HG02852 (cell line): Measurements from ENCODE around the gene CRTC1.
"Not testable (repeated sequence)": the region's sequence is repeated elsewhere in the genome, so short reads cannot be mapped to it uniquely, and the experiment has no call there.

ENCODE experiments used
- ATAC-seq: cut with Tn5 transposase; IDR thresholded peaks from one replicate; pipeline ENCODE4 v1.9.1; 2021; ENCODE audit warnings: mild to moderate bottlenecking, moderate library complexity; ENCODE audit not compliant: unreplicated experiment

CRTC1 gene

DNA sequence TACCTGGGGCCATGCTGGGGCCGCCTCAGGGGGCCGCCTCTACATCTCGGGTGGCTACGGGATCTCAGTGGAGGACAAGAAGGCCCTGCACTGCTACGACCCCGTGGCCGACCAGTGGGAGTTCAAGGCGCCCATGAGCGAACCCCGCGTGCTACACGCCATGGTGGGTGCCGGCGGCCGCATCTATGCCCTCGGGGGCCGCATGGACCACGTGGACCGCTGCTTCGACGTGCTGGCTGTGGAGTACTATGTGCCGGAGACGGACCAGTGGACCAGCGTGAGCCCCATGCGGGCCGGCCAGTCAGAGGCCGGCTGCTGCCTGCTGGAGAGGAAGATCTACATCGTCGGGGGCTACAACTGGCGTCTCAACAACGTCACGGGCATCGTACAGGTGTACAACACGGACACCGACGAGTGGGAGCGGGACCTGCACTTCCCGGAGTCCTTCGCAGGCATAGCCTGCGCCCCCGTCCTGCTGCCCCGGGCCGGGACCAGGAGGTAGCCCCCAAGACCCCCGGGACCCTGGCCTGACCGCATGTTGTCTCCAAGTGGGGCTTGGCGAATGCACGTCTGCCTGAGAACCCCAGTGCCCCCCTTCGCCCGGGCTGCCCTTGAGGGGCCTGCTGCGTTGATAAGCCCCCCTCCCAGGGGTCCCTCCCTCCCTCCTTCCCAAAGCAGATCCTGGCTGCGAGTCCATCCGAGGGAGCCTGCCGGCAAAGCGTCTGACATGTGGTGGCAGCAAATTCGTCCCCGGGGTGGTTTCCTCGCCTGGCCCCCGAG is 14.5 kb upstream of the CRTC1 start:
- ATAC-seq: no peak

GRCh38 chr19:18669524-18669817 is 14.0 kb upstream of the CRTC1 start:
- ATAC-seq: no peak

- no peak for ATAC-seq
Measured at GRCh38 chr19:18669883-18670282, 13.6 kb upstream of the CRTC1 start.

DNA sequence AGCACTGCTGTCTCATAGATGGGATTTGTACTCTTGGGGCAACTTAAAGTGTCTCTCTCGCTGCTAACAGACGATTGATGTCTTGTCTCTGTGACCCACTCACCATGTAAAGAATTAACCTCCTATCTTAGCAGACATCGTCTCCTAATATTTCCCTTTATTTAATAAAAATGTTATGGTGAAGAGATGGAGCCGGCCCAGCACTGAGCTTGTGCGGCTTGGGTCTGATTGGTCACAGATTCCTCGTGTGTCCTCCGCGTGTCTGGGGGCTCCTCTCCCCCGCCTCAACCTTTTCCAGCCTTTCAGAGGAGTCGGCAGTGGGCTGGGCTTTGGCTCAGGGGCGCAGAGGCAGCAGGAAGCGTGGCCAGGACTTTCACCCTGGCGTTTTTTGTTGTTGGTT is 13.2 kb upstream of the CRTC1 start:
- no peak for ATAC-seq

DNA sequence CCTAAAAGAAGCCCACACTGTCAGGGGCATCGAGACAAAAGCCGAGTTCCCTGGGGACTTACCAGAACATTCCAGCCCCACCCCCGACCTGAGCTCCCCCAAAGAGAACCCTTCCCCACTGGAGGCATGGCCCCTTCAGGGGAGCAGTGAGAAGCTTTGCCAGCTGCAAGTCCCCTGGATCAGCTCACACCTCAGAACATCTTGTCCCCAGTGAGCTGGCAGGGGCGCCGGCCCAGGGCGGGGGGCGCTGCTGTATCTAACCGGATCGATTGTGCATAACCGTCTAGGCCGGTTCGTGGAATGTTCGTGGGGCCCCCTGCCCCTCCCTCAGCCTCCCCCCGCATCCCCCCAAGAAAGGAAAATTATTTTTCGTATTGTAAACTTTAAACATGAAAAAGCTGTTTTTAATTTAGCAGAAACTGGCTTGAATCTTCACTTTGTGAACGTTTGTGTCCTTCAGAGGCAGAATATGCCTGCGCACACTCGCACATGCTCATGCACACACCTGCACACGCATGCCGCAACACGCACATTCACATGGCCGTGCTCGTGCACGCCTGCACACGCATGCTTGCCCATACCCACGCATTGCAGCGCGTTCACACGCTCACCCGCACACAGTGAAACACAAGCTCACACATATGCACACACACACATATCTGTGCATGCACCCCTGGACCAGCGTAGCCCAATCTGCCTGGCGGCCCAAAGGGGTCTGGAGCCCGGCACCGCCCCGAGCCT is 12.0 kb upstream of the CRTC1 start:
- ATAC-seq: no peak

- ATAC-seq: no peak
Measured at GRCh38 chr19:18672044-18672451, 11.4 kb upstream of the CRTC1 start.

- no peak for ATAC-seq
Measured at GRCh38 chr19:18672606-18673337, 10.7 kb upstream of the CRTC1 start.

DNA sequence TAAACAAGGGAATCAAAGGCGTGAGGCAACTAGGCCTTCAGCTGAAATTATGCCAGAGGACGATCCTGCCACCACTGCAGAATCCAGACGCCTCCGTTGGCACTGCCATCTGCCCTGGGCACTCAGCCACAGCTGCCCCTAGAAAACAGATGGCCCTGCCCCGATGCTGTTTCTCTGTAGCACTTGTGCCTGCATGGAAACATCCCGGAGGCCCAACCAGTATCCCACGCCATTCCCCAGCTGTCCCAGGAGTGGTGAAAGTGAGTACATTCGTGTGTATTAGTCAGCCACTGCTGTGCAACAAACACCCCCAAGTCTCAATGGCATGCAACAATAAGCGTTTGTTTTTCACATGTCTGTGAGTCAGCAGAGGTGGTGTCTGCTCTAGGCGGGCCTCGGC is 8.9 kb upstream of the CRTC1 start:
- no peak for ATAC-seq

GRCh38 chr19:18675779-18676178 is 7.7 kb upstream of the CRTC1 start:
- no peak for ATAC-seq

DNA sequence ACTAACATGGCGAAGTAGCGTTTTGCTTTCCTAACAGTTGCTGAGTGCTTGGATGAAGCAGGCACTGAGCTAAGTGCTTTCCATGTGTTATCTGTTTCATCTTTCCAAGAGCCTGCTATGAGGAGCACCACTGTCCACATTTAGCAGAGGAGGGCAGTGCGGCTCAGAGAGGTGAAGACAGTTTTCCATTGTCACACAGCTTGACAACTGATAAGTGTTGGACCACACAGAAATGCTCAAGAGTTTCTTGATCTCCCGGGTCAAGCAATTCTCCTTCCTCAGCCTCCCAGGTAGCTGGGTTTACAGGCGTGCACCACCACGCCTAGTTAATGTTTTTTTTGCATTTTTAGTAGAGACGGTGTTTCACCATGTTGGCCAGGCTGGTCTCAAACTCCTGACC is 6.8 kb upstream of the CRTC1 start:
- no peak for ATAC-seq

GRCh38 chr19:18677156-18677555 is 6.3 kb upstream of the CRTC1 start:
- no peak for ATAC-seq

DNA sequence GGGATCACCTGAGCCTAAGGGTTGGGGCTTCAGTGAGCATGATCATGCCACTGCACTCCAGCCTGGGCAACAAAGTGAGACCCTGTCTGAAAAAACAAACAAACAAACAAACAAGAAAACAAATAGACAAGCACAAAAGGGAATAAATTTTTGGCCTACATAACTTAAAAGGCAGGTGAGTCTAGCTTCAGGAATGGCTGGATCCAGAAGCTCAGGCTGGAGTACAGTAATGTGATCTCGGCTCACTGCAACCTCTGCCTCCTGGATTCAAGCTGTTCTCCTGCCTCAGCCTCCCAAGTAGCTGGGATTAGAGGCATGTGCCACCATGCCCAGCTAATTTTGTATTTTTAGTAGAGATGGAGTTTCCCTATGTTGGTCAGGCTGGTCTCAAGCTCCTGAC is 3.3 kb upstream of the CRTC1 start:
- not testable (repeated sequence) for ATAC-seq

GRCh38 chr19:18682807-18683108 is 722 bp upstream of the CRTC1 start:
- no peak for ATAC-seq

DNA sequence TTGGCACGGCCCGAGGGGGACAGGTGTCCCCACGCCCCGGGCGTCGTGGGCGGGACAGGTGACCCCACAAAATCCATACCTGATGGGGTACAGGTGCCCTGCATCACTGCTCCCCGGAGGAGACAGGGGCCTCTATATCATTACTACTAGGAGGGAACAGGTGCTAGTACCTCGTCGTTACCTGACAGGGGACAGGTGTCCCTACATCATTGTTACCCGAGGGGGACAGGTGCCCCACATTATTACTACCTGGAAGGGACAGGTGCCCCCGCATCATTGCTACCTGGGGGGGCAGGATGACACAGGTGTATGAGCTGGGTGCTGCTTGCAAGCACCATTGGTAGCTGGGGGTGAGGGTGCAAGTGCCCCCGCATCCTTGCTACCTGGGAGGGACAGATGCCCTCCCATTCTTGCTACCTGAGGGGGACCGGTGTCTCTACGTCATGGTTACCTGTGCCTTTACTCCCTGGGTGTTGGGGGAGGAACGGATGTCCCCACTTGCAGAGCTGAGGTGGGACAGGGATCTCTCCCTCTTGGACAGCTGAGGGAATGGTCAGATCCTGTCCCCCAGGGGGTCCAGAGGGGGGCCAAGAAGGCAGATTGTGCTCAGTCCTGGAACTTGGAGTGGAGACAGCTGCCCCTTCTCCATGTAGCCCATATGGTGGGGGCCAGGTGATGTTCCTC is 620 bp downstream of the CRTC1 start:
- ATAC-seq: no peak

- no peak for ATAC-seq
Measured at GRCh38 chr19:18684642-18684993, 1.1 kb downstream of the CRTC1 start.

GRCh38 chr19:18685597-18686190 is 2.2 kb downstream of the CRTC1 start:
- ATAC-seq: no peak

- ATAC-seq: no peak
Measured at GRCh38 chr19:18687740-18688465, 4.4 kb downstream of the CRTC1 start.

DNA sequence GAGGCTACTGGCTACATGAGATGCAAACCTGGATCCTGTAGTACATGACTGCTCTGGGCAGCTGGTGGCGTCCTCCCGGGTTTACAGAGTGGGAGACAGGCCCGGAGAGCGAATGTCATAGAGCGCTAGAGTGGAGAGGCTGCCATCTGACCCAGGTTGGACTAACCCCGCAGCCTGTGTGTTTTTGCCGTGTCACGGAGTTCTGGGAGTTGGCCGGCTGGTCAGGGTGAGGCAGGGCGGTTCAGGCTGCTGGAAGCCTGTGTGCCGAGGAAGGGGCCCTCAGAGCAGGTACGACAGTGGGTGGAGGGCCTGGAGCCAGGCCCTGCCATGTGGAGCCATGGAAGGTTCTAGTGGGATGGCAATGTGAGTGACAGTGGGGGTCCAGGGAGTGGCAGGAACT is 12.5 kb downstream of the CRTC1 start:
- ATAC-seq: no peak

DNA sequence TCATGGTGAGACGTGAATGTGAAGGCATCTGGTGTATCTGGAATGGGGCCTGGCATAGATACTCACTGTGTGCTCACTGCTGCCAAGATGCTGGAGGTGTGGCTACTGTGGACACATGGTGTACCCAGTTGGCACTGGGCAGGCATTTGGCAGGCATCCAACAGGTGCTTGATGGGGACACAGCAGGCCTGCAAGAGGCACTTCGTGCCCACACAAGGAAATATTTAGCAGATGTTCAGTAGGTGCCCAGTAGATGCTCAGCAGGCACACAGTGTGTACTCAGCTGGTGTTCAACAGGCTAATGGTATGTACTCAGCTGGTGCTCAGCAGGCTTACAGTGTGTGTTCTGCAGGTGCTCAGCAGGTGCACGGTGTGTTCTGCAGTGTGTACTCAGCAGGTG is 14.2 kb downstream of the CRTC1 start:
- ATAC-seq: no peak

GRCh38 chr19:18698321-18699167 is 15.1 kb downstream of the CRTC1 start:
- ATAC-seq: no peak
